Activated CD8-positive, alpha-beta memory T cell treated with anti-CD3 and anti-CD28 coated beads for 48 hours (primary cell): Measurements from ENCODE around the gene HPS4.
"Not testable (repeated sequence)": the region's sequence is repeated elsewhere in the genome, so short reads cannot be mapped to it uniquely, and the experiment has no call there.

Source experiments
- DNase-seq, 3 experiments: peaks; one replicate each; pipeline ENCODE4 v3.0.0-alpha.2; 2020; ENCODE audit warnings: low read depth in 2 of 3, low spot score in 2 of 3

HPS4 gene

DNA sequence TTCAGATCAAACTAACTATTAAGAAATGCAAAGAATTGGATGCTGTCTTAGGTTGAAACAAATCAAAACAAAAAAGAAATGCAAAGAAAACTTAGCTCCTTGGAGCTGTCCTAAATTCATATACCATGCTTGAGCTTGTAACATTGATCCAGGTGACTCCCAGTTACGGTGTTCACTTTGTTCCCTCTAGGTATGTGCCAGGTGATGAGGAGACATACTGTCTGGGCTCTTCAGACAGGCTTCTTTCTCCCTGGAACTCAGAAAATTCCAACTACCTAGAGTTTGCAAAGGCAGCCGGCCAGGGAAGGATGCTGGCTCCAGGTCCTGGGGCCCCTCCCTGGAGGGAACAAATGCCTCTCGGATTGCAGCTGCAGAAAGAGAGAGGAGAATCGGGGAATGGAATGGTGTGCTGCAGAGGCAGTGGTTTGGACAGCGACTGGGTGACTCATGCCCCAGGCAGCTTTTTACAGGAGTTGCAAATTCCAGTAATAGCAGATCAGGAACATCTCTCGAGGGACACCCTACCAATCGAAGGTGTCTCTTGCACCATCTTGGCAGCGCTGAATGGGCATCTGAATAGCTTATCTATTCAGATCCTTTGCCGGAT lies 66.8 kb downstream of the HPS4 start:
- no peak for DNase-seq

DNA sequence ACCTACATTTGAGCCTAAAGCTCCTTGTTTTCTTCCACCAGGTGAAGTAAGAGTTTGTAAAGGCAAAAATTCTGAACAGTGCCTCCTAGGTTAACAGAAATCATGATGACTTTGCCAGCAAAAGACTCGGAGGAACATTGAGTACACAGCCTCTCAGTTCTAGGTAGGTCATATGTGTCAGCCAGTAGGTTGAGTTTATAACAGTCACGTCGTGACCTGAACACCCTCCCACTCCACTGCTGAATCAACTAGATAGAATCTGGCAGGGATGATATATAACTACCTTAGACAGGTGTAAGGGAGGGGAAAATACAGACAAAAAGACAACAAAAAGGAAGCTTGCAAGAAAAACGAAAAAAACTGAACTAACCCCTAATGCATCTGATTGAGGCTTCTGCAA lies 67.3 kb downstream of the HPS4 start:
- DNase-seq: no peak

GRCh38 chr22:26414347-26414746 lies 69.2 kb downstream of the HPS4 start:
- DNase-seq: no peak

GRCh38 chr22:26410386-26410785 lies 73.2 kb downstream of the HPS4 start:
- DNase-seq: no peak

DNA sequence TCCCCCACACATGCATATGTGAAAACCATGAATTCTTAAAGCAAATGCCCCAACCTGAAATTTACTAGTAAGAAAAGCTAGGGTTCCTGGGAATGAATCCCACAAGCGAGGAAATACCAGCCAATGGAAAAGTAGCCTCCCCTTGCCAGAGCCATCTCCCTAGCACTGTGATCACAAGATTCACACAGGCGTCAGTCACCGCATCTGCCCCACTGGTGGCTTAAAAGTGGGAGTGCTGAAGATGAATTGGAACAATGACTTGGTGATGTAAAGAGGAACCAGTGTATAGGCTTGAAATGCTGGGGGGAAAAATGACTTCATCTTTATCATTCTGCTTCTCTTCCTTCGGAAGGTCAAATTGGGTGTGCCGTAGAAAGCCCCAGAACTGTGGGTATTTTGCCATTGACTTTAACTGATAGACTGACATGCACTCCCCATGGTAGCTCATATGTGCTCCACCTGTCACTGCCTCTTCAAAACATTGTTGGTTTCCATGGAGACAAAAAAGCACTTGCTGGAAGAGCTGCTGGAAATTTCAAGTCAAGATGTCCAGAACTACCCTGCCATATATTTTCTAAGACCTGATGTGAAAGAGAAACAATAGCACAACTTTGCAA lies 73.8 kb downstream of the HPS4 start:
- DNase-seq: no peak

- not testable (repeated sequence) for DNase-seq
These were observed 74.9 kb downstream of the HPS4 start for GRCh38 chr22:26408562-26409220.

DNA sequence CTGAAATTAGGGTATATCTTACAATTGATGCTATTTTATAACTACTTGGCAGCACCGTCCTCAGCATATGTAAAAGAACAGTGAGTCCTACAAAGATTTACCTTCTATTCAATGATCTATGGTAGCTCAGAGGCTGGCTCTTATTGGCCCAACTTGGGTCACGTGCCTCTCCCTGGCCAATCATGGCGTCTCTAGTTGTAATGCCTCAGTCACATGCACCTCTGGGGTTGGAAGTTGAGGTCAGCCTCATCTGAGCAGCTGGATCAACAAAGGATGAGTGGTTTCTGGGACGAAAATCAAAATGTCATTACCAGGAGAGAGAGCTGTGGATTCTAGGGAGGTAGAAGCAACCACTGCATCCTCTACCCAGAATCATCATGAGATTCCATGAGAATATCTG lies 77.5 kb downstream of the HPS4 start:
- no peak for DNase-seq

DNA sequence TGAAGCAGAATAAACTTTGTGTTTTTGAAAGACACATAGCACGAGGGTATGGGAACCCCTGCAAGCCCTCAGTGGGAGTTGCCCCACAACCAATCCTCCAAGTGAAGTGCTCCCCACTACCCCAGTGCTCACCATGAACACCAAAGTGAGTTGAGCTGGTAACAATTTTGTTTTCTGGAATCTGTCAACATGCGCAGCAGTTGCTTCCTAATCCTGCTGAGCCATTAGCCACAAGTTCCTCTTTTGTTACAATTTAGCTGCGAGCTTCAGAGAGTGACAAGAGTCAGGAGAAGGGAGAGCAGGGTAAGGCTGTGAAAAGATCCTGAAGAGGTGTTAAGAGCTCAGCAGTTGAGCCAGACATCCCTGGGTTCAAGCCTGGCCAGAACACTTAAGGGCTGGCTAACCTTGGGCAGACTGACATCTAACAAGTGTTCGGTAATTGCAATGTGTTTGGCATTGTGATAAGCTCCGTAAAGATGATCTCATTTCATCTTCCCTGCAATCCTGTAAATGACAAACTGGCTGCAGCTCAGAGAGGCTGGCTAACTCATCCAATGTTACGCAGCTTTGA lies 78.6 kb downstream of the HPS4 start:
- DNase-seq: no peak

GRCh38 chr22:26401726-26402125 lies 81.9 kb downstream of the HPS4 start:
- no peak for DNase-seq
